ENCODE data around the gene TOPORS.
"Not testable (repeated sequence)": the region's sequence is repeated elsewhere in the genome, so short reads cannot be mapped to it uniquely, and the experiment has no call there.

Gene TOPORS

DNA sequence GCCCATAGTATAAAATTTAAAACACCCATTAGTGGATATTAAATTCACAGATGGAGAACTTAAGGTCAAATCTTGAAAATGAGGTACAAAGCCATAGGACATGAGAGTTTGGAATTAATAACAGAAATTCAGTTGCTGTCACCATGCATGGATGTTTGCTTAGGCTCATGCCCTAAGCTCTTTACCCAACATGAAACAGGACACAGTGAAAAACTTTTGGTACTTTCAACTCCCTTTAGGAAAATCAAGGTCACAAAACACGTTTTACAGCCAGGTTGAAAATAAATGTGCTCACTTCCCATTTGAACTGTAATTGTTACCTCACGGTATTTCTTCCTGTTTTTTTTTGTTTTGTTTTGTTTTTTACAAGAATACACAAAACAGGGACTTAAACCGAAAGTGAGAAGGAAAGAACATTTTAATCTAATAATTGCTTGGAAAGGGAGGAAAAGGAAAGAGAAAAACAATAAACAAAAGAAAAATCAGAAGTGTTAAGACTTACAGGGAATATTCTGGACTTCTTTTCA is 6.1 kb upstream of the TOPORS start:
- DNase-seq = no peak

DNA sequence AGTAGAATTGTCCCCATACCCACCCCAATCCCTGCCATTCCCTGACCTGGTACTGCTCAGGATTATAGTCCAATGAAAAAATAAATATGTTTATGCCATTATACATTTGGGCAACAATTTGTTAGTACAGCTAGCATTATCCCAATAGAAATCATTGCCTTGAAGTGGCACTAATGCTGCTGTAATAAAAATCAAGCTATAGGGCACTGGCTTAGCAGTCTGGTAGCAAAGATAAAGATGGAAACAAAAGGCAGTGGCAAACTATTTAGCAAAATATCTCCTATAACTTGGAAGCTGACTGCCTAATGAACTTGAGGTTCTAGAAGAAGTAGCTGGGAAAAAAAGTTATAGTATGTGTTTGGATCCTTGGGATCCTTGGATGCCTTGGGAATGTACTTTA is 2.2 kb upstream of the TOPORS start:
- no peak for DNase-seq

DNA sequence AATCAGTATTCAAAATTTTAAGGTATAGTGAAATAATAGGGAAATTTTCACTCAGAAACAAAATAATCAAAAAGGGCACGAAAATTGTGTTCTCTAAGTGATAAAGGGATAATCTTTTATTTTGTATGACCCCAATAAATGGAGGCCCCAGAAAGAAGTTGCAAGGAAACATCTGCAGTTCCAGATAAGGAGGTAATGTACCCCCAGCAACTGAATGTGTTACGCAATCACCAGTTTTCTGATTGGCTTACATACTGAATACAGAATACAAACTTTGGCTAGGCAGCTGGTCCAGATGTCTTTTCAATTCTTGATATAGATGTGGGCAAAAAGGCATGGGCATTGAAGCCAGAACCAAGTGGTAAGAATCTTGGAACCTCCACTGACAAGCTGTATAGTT is 1.7 kb upstream of the TOPORS start:
- no peak for DNase-seq

DNA sequence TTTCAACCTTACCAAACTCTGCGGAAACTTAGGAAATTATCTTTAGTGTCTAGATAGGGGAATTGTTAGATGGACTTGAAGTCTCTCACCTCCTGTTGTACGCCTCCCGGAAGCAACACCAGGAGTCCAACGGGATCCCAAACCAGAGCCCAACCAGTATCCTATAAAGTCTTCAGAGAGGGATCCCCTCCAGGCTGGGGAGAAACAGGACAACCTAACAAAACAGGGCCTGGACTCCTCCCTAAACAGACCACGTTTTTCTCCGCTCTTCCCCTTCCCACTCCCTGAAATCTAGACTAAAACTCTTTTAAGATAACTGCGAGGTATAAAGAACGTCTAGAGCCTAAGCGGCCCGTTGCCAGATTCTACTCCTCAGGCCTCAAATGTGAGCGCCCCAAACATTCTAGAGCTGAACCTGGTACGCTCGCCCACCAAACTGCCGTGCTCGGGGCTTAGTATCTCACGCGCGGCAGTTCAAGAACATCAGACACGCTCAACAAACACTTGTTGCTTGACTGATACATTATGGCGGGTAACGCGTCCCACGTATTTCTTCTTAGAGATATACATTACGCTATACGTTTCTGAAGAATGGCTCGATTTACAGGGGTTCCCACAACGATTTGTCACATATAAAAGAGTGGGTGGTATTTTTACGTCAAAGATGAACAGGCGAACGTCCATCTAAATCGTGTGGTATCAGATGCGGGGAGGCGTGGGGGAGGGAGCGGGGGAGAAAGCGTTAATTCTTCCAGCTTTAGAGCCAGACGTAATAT is 922 bp downstream of the TOPORS start:
- no peak for DNase-seq

DNA sequence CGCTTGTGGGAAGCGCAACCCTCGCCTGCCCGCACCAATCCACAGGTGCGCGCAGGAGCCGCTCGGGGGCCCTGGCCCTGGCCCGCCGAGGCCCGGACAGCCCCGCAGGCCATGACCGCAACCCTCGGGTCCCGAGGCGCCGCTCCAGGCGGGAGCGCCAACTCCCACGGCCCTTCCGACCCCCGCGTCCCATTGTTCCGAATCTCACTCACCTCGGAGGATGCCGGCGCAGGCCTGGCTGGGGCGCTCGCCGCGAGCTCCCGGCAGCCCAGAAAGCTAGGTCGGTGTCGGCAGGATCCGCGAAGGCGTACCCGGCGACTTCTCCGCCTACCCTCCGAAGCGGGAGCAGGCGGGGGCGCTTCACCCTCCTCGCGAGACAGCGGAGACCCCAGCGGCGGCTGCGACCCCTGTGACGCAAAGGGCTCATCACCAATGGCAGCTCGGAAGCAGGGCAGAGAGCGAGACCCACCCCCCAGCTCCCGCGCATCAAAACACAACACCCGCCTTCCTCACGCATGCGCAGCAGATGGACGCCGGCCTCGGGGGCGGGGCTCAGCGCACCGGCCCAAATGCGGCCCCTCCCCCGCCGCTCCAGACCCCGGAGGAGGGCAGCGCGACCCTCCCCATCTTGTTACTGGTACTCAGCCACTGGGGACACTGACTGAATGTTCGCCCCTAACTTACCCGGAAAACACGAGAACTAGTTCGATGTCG is 1.7 kb downstream of the TOPORS start:
- DNase-seq = peak; percentile 98

DNA sequence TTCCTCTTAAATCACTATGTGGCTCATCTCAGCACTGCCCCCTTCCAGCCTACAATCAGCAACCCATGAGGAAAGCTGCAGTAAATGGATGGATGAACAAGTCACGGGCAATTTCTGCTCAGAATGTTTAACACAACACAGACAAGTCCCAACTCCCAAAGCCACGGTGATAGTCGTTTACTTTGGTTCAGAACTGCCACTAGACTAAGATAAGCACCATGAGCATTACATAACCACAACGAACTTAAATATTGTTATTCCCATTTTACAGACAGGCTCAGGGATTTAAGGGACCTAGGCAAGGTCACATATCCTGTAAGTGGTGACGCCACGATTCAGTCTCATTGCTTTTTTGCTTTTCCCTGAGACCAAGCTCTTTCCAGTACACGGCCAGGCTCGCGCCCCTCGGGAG is 2.2 kb downstream of the TOPORS start:
- DNase-seq = no peak

DNA sequence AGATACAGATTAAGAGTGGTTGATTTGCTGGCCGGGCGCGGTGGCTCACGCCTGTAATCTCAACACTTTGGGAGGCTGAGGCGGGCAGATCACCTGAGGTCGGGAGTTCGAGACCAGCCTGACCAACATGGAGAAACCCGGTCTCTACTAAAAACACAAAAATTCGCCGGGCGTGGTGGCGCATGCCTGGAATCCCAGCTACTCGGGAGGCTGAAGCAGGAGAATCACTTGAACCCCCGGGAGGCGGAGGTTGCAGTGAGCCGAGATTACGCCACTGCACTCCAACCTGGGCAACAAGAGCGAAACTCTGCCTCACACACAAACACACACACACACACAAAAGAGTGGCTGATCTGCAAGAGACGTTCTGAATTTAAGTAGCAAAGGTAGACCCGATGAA is 4.2 kb downstream of the TOPORS start:
- not testable (repeated sequence) for DNase-seq

DNA sequence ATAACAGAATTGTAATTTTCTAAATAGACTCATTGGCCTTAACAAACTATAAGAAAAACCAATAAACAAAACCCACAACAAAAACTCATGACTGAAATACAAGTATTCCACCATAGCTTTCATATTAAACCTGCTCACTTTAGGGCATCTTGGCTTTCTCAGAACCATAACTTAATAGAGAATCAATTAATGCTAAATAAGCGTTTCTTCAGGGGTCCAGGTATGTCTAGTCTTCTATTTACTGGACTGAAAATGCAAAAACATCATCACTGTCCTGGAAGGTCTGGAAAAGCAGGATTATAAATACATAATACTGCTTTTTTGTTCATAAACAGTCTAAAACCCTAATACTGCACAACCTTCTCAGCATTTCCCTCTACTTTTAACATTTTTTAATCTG is 6.5 kb downstream of the TOPORS start:
- DNase-seq = no peak

DNA sequence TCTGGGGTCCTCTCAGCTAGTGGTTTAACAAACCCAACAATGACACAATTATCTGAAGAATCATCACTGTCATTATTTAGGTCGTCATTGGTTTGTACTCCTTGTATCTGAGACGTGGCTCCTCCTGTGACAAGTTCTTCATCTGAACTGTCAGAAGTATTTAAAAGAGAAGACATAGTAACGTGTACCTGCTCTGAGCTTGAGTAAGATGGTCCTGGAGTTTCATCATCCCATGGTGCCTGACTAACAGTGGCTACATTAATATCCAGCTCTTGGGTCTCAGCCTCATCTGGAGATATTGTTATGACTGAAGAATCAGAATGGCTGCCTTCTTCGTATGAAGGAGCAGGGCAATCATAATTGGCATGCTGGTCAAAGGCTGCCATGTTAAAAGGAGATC is 9.3 kb downstream of the TOPORS start:
- no peak for DNase-seq

DNA sequence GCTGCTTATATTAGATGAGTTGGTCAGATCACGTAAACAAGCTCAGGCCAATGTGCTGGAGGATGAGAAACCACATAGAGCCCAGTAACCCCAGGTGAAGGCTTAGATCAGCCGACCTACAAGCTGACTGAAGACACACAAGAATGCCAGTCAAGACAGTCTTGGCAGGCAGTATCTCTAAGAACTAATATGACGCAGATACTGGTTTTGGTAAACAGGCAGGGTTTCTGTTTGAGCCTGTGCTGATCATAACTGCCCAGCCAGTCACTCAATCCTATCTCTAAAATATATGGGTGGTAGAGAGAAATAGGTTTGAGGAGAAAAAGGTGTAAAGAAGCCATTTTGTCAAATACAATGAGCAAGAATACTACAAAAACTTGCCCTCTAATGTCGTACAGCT is 18.6 kb downstream of the TOPORS start:
- no peak for DNase-seq

DNA sequence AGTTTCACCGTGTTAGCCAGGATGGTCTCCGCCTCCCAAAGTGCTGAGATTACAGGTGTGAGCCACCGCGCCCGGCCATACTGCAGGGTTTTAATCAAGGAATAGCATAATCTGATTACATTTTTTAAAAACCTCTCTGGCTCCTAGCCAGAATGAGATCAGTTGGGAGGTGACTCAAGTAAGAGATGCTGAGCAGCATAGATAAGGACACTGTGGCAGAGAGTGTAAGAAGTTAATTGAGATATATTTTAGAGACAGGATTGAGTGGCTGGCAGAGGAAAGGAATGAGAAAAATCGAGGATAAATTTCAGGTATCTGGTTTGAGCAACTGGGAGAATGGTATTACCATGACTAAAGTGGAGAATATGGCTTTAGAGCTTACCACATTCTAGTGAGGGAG is 19.1 kb downstream of the TOPORS start:
- no peak for DNase-seq

DNA sequence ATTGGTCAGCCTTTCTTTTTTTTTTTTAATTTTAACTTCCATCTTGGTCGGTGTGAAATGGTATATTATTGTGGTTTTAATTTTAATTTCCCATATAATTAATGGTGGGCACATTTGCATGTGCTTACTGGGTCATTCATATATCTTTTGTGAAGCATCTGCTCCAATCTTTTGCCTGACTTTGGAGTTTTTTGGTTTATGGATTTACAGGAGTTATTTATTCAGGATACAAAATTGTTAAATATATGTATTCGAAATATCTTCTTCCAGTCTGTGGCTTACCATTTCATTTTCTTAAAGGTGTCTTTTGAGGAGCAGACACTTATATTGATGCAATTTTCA is 25.7 kb downstream of the TOPORS start:
- DNase-seq = no peak

DNA sequence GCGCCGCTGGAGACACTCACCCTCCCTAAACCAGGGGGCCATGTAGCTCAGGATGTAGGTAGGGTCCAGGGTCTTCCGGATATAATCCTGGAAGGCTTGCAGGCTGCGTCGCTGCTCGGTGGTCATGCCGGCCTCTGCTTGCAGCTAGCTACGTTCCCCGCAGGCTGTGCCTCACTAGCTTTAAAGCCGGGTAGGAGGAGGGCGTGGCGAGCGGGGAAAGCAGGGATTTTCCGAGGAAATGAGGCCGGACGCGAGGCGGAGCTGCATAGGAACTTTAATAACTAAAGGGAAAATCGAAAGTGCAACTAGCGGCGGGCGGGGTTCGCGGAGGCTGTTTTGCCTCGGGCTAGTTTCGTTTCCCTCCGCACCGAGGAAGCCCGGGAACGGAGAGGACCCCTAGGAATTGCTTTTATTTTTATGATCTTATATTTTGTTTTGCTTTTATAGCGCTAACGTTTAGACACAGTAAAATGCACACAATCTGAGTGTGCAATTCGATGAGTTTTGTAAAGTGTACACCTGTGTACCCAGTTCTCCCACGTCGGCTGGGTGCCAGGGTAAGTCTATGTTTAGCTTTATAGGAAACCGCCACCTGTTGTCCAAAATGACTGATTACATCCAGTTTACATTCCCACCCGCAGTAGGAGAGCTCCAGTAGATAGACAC is 26.2 kb downstream of the TOPORS start, which contains the start of gene RIGI:
Gene RIGI (minus strand): TSS at position 156 of the 666 bp plus-strand sequence. CDS start 30 bp downstream, at position 126.
- DNase-seq = peak; percentile 95

DNA sequence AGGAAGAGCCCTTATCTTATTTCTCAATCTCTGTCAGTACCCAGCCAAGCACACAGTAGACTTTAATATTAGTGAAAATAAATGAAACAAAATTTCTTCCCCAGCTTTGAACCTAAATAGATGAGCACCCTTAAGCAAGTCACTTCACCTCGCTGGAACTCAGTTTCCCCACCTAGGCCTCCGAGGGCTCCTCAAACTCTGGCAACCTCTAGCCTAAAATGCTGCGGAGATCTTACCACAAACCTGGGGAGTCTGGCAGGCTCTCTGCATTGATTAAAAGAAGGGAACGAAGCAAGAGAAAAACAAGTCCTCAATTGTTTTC is 26.7 kb downstream of the TOPORS start:
- no peak for DNase-seq

DNA sequence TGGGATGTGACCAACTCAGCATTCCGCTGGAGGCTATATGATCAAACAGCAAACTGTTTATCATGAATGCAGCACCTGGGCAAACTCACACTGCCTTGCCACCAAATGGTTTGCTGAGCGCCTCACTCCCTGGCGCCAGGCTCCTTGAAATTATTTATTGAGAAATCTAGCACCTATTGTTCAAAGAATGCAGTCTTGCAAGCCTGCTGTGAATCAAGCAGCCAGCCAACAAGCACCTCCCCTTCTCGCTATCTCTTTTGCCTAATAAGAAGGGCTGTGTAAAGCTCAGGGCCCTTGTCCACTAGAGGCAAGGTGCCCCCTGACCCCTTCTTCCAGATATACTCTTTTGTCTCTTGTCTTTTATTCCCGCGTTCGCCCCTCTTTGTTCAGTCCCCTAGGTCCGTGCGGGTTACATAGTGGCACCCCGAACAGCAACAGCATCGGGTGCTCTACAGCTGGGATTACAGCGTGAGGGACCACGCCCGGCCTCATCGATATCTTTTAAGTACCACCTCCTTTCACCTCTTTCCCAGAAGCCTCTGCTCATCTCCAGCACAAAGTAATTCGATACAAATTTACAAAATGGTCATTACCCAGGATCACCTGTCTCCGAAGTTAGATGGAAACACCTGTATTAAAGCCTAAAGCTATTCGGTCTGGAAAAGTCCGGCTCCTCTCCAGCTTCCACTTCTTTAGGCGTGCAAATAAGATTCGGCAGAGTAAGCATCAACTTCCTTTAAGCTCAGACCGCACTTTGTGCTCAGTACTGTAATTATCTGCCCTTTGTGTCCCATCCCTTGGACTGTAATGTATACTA is 27.3 kb downstream of the TOPORS start:
- DNase-seq = no peak

DNA sequence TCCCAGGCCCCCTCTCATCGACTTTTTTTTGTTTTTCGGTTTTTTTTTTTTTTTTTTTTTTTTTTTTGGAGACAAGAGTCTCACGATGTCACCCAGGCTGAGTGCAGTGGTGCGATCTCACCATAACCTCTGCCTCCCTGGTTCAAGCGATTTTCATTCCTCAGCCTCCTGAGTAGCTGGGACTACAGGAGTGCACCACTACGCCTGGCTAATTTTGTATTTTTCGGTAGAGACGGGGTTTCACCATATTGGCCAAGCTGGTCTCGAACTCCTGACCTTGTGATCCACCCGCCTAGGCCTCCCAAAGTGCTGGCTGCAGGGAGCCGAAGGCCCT is 27.9 kb downstream of the TOPORS start:
- not testable (repeated sequence) for DNase-seq

DNA sequence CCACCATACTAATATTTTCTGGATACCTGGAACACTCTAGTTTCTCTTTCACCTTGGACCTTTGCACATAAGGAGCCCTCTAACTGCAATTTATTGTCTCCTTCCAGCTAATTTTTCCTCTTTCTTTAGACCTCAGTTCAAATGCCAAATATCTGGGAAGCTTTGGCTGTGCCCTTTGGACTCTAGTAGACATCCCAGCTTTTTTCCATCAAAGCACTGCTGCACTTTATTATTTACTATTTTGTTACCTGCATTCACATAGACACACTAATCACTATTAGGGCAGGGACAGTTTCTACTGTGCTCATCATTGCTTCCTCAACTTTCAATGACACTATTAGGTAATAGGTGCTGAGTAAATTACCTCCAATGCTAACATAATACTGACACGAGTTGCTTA is 28.5 kb downstream of the TOPORS start:
- DNase-seq = no peak

DNA sequence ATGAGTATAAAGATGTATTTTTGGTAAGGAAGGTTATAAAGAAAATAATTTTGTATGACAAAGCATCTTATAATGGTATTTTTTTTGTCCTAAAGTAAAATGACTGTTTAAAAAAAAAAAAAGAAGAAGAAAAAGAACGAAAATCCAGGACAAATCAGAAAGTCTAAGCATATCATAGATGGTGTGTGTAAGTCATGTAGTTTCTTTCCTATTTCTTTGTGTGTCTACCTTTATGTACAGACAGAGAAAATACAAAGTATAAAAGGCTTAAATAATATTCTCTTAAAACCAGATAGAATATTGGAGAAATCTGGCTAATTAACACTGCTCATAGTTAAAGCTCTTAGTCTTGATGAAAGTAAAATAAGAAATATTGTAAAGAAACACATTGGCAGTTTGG is 34.1 kb downstream of the TOPORS start:
- no peak for DNase-seq

DNA sequence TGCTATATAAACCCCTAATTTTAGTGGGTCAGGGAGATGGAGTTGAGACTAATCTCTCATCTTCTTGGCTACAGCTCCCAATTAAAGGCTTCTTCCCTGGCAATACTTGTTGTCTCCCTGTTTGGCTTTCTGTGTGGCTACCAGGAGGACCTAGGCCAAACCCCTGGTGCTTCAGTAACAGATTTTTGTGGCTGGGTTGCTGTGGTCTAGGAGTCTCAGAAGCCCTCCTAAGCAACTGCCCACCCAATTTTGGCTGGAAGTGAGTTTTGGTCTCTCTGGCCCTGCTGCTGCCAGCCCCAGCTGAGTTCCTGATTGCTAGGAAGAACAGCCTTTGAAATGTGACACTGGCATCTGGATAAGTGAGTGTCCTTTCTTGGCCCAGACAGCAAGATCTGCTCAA is 36.1 kb downstream of the TOPORS start:
- DNase-seq = peak; percentile 60

DNA sequence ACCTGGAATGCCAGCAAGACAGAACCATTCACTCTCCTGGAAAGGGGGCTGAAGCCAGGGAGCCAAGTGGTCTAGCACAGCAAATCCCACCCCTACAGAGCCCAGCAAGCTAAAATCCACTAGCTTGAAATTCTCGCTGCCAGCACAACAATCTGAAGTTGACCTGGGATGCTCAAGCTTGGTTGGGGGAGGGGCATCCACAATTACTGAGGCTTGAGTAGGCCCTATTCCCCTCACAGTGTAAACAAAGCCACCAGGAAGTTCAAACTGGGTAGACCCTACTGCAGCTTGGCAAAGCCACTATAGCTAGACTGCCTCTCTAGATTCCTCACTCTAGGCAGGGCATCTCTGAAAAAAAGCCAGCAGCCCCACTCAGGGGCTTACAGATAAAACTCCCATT is 43.7 kb downstream of the TOPORS start:
- no peak for DNase-seq

DNA sequence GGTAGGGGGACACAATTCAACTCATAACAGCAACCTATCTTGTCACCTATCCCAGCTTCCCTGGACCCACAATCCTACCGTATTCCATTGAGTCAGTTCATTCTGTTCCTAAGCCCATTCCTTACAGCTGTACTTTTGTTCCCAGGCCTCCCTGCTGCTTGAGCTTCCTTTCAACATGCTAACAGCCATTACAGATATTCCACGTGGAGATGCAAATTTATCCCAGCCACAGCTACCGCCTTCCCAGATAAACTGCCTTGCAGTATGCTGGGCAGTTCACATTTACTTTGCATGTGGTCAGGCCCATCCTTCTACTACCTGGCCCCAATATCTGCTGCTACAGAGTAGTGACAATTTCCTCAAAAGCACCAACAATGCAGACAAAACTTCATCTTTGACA is 49.4 kb downstream of the TOPORS start:
- DNase-seq = no peak

DNA sequence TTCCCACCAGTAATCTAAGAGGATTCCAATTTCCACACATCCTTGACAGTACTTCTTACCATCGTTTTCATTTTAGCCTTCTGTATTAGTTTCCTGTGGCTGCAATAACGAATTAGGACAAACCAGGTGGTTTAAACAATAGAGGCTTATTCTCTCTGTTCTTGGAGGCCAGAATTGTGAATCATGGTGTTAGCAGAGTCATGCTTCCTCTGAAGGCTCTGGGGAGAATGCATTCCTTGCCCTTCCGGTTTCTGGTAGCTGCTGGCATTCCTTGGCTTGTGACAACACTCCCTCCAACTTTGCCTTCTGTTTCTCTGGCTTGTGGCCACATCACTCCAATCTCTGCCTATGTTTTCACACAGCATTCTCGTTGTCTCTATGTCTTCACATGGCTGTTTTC is 49.9 kb downstream of the TOPORS start:
- no peak for DNase-seq

DNA sequence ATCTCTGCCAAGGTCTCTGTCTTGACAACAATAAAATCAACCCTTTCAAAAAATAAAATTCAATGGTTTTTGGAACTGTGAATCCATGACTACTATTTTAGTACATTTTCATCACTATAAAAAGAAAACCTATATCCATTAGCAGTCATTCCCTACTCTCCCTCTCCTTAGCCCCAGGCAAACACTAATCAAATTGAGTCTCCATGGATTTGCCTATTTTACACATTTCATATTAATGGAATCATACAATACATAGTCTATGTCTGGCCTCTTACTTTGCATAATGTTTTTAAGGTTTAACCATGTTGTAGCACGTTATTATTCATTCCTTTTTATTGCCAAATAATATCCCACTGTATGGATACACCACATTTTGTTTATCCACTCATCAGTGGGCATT is 50.5 kb downstream of the TOPORS start:
- no peak for DNase-seq
